ENCODE results near the gene AKR1B1. TPM values are rescaled to one million over a fixed set of nuclear protein-coding genes. Genes with fewer than 3 reads are reported as not detected.
A peak's percentile ranks its signal among the peaks of the same experiment; 100 is the strongest.

The AKR1B1 gene
- polyA plus RNA-seq, 10 donors, result 98.4 to 116 (median 103) TPM

- peak; percentile 18 to 56 (median 32) for DNase-seq
Observed at GRCh38 chr7:134420424-134421125, 38.3 kb downstream of the AKR1B1 start.

- DNase-seq, result no peak
Observed at GRCh38 chr7:134419875-134420274, 39.0 kb downstream of the AKR1B1 start.

DNA sequence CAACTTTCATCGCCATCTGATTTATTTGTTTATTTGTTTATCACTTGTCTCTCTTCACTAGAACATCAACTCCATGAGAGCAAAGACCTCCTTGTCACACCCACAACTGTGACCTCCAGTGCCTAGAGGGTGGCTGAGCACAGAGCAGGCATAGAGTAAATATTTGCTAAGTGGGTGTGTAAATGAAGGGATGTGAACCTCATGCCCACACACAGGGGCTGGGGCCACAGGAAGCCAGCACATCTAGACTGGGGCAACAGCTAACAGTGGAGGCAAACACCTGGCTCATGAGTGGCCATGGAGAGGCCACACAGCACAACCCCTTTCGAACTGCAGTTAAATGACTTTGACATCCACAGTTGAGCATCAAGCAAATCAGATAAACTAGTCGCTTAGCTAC is 39.8 kb downstream of the AKR1B1 start:
- DNase-seq, result no peak

- DNase-seq, result no peak
Observed at GRCh38 chr7:134415700-134416099, 43.2 kb downstream of the AKR1B1 start.

- no peak for DNase-seq
Observed at GRCh38 chr7:134414109-134414508, 44.8 kb downstream of the AKR1B1 start.

DNA sequence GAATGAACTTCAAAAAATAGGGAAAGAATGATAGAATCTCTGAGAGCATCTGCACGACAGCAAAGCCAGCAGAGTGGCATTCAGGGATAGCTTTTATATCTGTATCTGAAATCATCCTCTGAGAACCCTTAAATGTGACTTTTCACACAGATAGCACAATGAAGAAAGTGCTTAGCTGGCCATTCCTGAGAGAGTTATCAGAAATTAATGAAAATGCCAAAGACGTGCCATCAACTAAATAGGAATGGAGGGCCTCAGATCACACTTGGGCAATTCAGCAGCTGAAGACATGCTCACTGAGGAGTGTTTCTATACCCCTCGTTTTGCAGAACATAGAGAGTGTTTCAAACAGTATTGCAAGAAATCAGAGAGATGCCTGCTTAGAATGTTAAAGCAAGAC is 51.6 kb downstream of the AKR1B1 start:
- no peak for DNase-seq

GRCh38 chr7:134406431-134406830 is 52.5 kb downstream of the AKR1B1 start:
- DNase-seq, result no peak

GRCh38 chr7:134405299-134405698 is 53.6 kb downstream of the AKR1B1 start:
- DNase-seq, result no peak

DNA sequence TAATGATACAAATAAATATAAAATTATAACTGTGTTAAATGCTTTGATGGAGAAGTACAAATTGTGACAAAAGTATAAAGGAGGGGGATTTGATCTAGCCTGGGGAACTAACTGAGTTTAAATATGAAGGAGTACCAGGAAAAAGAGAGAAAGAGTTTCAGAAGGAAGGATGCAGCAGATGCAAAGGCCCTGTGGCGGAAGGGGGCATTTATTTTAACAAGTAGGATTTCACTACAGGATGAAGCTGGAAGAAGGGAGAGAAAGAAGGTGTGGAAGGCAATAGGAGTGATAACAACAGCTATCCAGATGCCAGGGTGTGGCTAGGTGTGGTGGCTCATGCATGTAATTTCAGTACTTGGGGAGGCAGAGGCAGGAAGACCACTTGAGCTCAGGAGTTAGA is 55.8 kb downstream of the AKR1B1 start:
- DNase-seq, result no peak

- DNase-seq, result no peak
Observed at GRCh38 chr7:134400859-134401258, 58.0 kb downstream of the AKR1B1 start.

DNA sequence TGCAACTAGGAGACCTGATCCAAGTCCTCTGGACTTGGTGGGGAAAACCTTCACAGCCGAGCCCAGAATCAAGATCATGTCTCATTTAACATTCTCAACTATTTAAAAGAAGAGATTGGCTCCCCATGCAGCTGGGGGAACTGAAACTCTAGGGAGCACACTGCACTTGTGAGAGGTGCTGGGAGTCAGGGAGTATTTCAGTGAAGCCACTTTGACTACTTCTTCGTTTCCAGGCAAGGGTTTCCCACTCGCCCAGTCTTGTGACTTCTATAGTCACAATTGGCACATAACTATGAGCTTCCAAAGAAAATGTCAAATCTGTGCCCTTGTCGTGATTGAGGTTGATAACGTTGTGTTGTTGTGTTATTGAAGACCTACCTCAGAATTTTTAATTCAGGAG is 62.9 kb downstream of the AKR1B1 start:
- no peak for DNase-seq

DNA sequence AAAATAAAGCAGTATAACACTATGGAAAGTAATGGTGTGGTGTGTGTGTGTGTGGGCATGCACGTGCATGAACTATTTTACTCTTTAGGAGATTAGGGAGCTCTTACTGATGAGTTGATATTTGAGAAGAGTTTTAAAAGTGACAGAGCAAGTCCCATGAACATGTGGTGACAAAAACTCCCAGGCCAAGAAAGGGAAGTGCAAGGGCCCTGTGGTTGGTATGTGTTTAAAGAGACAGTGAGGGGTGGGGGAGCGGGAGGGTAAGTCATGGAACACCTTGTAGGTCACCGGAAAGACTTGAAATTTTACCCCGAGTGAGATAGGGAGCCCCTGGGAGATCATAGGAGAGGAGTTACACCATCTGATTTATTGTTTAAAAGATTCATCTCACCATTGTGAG is 63.3 kb downstream of the AKR1B1 start:
- no peak for DNase-seq

GRCh38 chr7:134394056-134394455 is 64.8 kb downstream of the AKR1B1 start:
- no peak for DNase-seq

Other genes starting within 250 kb of the AKR1B1 start
- 10 to 100 TPM in 8 of 10 donors, 1 to 10 TPM in 2; 7.1 to 14.6 (median 10.9) TPM for gene SLC35B4, start 142.2 kb downstream of the AKR1B1 start, polyA plus RNA-seq (ENCODE audit: insufficient read length in 10 of 10)
- under 1 TPM in 8 of 10 donors, not detected in 2; 0.19 to 0.96 (median 0.56) TPM for gene AKR1B10, start 68.5 kb upstream of the AKR1B1 start, polyA plus RNA-seq (ENCODE audit: insufficient read length in 10 of 10)
- under 1 TPM in 9 of 10 donors, not detected in 1; 0.08 to 0.67 (median 0.27) TPM for gene AKR1B15, start 90.0 kb upstream of the AKR1B1 start, polyA plus RNA-seq (ENCODE audit: insufficient read length in 10 of 10)
- 10 to 100 TPM; 18.2 to 84.5 (median 26.1) TPM for gene BPGM, start 187.8 kb upstream of the AKR1B1 start, polyA plus RNA-seq (ENCODE audit: insufficient read length in 10 of 10)

All from muscle of back (tissue), 11 donors.